ENCODE results near the gene CIDEB.
A peak's percentile ranks its signal among the peaks of the same experiment; 100 is the strongest.
"Not testable (repeated sequence)": the region's sequence is repeated elsewhere in the genome, so short reads cannot be mapped to it uniquely, and the experiment has no call there.

CIDEB gene, protein sequence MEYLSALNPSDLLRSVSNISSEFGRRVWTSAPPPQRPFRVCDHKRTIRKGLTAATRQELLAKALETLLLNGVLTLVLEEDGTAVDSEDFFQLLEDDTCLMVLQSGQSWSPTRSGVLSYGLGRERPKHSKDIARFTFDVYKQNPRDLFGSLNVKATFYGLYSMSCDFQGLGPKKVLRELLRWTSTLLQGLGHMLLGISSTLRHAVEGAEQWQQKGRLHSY

DNA sequence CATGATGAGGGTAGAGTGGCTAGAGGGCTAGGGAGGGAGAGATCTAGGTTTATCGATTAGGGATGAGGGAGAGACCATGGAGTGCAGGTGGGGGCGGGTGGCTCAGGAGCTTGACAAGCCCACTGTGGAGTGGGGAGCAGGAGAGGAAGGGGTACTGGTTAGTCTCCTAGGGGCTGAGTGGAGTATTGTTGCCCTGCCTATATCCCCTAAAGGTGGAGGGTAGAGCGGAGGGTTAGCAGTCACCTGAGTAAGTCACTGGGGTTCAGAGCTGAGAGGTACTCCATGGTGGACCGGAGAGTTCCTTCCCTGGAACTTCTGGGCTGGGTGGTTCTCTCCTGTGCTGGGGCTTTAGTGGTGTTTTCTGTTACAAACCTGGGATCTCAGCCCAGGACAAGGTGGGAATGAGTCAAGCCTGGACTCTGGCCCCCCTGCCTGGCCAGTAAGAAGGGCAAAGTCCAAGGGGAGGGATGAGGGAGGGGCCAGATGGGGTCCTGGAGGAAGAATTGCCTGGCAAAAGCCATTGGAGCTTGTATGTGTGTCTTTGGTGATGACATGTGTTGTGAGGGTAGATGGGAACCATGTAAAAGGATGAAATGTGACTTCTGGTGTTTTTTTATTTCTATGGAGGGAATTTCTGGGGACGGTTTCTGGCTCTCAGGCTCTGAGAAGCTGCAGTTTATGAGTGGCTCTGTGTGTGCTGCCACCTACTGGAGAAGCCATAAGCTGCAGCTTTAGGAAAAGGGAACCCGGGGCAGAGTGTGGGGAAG is at the start of gene CIDEB:
TSS of gene CIDEB (minus strand) at position 403 of the 767 bp plus-strand sequence. CDS start at position 284, 119 bp downstream.
- DNase-seq (ENCODE audit: low read depth in 3 of 3) = peak in 2 of 3 experiments; percentile 49 to 55

DNA sequence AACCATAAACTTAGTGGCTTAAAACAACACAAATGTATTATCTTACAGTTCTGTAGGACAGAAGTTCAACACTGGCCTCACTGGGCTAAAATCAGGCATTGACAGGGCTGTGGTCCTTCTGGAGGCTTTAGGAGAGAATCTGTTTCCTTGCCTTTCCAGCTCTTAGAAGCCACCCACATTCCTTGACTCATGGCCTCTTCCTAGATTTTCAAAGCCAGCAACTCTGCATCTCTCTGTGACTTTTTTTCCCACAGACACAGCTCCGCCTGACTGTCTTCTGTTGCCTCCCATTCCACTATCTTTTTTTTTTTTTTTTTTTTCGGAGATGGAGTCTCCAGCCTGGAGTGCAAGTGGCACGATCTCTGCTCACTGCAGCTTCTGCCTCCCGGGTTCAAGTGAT is 48.4 kb upstream of the CIDEB start:
- DNase-seq (ENCODE audit: low read depth in 3 of 3) = no peak

DNA sequence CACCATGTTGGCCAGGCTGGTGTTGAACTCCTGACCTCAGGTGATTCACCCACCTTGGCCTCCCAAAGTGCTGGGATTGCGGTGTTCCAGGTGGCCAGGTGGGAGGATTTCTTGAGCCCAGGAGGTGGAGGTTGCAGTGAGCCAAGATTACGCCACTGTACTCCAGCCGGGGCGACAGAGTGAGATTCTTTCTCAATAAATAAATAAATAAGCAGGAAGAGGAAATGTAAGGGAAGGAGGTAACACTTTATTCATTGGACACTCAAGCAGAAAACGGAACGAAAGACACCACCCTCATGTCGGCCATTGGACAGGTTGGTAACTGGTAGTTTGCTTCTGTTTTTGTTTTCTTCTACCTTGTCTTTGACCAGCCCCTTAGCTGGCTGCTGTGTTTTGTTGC is 47.2 kb upstream of the CIDEB start:
- DNase-seq (ENCODE audit: low read depth in 3 of 3) = no peak

DNA sequence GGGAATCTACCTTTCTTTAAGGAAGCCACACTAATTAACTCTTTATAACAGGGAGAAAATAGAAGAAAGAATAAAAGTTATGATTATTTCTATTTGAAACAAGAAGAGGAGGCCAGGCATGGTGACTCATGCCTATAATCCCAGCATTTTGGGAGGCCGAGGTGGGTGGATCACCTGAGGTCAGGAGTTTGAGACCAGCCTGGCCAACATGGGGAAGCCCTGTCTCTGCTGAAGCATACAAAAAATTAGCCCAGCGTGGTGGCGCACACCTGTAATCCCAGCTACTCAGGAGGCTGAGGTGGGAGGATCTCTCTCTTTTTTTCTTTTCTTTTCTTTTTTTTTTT is 46.7 kb upstream of the CIDEB start:
- DNase-seq (ENCODE audit: low read depth in 3 of 3) = not testable (repeated sequence)

DNA sequence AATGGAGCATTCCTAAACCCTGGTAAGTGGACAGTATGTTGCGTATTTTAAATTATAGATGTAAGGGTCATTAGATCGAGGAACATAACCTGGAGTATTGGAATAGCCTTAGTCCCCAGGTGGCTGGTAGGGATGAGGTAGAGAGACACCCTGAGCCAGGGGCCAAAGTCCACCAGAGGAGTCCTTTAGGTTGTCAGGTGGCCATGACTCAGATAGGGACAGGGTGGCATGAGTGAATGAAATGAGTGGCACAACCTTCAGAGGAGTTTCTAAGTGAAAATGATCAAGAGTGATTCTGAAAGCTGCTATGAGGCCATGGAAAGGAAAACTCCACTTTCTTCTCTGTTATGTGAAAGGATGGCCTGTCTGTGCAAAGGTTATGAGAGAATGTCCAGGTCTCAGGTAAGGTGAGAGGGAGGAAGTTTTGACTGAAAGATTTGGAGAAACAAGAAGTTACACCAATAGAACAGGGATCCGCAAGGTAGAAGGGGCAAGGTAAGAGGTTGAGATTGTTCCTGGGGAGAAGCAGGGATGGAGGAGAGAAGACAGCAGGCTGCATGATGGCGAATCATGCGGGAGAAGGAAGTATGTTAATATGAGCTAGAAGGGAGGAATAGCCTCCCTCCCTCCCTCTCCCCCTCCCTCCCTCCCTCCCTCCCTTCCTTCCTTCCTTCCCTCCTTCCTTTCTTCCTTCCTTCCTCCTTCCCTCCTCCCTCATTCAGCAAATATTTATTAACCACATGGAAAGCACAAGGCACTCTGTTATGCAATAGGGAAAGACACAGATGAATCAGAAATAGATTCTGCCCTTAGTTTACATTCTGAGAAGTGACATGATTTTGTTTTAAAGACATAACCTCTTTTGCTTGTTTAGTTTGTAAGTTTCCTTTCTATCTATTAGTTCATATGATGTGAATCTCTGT is 46.0 kb upstream of the CIDEB start:
- no peak for DNase-seq (ENCODE audit: low read depth in 3 of 3)

DNA sequence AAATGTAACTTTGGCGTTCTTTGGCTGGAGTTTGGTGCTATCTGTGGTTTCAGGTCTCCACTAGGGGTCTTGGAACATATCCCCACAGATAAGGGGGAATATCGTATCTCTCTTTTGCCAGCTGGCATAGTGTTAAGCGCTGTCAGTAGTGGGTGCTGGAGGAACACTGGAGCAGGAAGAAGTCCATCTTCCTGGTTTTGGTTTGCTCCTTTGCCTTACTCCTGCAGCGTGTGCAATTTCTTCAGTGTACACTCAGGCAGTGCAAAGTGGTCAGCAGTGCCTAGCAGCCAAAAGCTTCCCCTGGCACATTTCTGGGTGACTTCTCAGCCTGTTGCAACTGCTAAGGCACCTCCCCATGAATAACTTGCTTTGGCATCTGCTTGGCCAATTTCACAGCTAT is 43.7 kb upstream of the CIDEB start:
- no peak for DNase-seq (ENCODE audit: low read depth in 3 of 3)

DNA sequence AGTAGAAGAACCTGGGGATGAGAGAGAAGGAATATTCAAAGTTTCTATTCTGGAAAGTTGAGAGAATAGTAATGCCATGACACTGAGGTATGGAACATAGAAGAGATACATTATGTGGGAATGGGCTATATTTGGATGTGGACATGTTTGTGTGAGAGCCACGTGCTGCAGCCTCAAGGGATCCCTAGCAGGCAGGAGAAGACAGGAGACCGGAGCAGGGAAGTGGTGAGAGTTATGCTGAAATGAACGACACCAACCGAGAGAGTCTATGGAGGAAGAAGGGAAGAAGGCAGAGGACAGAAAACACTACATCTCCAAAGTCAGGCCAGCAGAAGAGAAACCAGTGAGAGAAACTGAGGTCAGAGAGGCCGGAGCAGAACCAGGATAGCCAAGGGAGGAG is 42.0 kb upstream of the CIDEB start:
- DNase-seq (ENCODE audit: low read depth in 3 of 3) = no peak

DNA sequence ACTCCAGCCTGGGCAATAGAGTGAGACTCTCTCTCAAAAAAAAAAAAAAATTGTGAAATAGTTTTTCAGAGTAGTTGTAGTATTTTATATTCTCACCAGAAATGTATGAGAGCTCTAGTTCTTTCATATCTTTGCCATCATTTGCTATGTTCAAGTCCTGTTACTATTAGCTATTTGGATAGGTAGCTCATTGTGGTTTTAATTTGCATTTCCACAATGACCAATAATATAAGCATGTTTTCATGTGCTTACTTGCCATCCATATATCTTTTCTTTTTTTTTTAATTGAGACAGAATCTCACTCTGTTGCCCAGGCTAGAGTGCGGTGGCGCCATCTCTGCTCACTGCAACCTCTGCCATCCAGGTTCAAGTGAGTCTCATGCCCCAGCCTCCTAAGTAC is 40.4 kb upstream of the CIDEB start:
- DNase-seq (ENCODE audit: low read depth in 3 of 3) = no peak

DNA sequence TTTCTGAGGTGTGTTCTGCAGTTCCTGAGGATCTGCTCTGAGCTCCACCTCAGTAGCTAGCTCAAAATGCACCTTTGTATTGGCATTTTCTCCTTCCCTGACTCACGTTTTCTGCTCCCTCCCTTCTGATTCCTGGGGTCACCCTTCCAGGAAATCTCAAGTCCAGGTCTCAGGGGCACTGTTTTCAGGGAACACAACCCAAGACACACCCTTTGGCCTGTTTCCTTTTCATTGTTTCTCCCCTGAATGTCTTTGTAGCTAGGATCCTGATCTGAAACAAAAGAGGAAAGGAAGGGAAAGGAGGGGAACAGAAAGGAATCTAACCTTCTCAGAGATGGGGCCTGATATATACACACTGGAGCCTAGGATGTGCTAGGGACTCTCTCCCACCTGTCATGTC is 39.4 kb upstream of the CIDEB start:
- DNase-seq (ENCODE audit: low read depth in 3 of 3) = no peak

DNA sequence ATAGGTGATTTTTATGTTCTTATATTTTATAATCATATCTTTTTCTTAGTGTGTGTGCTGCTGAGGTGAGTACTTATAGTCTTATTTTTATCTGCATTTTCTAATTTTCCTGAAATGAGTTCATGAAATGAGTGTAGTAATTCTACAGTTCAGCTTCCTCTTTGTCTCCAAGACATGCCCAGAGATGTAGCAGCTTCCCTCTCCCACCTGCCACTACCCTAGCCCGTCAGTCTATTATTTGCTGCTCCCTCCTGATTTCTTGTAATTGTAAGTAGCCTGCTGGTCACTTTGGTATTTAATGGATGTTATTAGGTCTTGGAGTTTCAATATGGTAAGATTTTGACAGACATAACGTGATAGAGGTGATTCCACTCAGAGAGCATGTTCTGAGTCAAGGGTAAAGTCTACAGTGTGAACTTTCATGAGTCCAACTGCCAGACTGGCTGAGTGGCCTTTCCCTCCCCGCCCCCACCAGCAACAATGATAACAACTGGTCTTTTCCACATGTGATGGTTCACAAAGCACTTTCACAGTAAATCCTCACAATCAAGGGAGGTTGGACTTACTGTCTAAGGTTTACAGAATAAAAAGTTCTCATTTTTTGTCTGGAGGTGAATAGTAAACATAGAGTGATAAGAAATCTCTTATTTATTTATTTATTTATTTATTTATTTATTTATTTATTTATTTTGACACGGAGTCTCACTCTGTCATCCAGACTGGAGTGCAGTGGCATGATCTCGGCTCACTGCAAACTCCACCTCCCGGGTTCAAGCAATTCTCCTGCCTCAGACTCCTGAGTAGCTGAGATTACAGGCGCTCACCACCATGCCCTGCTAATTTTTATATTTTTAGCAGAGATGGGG is 36.3 kb upstream of the CIDEB start:
- no peak for DNase-seq (ENCODE audit: low read depth in 3 of 3)

DNA sequence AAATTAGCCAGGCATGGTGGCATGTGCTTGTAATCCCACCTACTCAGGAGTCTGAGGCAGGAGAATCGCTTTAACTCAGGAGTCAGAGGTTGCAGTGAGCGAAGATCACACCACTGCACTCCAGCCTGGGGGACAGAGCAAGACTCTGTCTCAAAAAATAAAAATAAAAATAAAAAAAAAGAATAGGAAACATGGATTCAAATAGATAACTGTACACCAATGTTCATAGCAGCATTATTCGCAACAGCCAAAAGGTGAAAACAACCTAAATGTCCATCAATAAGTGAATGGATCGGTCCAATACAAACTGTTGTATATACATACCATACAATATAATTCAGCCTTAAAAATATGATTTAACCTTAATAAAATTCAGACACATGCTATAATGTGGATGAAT is 35.1 kb upstream of the CIDEB start:
- DNase-seq (ENCODE audit: low read depth in 3 of 3) = no peak

DNA sequence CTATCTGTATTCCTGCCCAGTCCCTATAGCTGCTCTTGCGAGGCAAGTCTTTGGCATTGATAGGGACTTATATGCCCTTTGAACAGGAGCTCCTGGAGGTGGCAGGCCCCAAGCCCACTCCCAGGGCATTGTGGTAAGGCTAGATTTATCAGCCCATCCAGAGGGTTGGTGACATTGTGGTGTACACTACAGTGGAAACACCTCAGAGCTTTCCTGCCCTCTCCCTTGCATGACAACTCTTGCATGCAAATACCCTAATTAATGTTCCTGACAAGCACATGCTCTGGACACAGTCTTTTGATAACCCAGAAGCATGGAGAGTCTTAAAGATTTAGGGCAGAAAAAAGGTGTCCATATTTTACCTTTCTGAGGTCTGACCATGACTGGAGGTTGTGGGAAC is 32.8 kb upstream of the CIDEB start:
- no peak for DNase-seq (ENCODE audit: low read depth in 3 of 3)

DNA sequence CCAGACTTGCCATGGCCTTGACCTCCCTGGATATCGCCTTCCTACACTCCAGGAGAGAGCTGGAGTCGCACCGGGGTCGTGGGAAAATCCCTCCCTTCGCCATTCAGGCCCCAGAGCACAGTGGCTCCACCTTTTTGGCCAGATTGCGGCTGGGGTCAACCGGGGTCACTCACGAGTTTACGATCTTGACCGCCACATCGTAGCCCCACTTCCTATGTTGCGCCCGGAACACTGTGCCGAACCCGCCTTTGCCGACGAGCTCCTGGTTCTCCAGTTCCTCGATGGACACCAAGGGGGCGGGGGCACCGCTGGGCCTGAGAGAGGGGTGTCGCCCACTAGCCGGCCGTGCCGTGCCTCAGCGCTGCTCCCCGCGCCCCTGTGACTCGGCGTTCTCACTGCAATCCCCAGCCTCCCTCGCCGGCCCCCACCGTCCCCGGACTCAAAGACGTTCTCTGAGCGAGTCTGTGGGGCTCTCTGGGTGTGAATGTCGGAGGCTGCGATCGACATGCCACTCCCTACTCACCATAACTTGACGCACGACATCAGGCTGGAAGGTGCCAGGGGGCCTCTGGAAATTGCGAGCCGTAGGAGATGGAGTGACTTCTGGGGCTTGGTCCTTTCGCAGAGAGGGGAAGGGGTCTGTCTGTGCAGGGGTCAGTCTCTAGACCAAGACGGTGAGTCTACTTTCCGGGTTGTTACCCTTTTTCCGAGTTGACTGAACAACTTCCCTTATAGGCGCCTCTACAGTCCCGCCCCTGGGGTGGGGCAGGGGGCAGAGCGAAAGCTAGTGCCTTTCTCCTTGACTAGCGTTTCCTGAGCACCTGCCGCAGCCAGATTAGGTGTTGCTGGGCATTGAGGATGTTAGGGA is 31.7 kb upstream of the CIDEB start, which contains the start of gene RIPK3:
TSS of gene RIPK3 (minus strand) at position 708 of the 868 bp plus-strand sequence. CDS start at position 543, 165 bp downstream.
- peak; percentile 33 to 68 (median 36) for DNase-seq (ENCODE audit: low read depth in 3 of 3)

DNA sequence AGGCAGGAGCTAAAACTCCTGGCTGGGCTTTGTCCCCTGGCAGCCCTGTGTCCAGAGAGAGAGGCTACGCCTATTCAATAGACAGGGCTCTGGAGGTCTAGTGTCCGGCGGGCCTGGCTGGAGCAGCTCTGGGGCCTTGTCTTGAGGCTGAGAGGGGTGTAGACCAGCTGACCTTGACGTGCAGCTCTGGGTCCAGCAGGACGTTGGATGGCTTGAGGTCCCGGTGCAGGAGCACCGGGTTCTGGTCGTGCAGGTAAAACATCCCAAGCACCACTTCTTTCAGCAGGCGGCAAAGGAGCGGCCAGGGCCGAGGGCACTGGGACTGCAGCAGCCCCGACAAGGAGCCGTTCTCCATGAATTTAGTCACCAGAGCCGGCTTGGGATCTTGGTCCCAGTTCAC is 31.1 kb upstream of the CIDEB start:
- DNase-seq (ENCODE audit: low read depth in 3 of 3) = no peak

DNA sequence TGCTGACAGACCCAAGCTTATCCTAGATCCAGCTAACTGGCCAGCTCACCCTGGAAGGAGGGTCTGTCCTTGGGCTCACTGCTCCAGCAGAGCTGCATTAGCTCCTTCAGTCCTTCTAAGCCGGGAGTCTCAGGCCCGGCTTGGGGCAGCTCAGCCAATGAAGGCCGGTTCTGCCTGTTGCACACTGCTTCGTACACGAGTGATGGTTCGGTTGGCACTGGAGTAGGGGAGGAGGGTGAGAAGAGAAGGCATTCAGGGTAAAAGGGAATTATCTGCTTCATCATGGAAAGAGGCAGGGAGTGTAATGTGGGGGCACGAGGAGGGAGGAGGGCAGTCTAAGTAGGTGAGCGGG is 30.0 kb upstream of the CIDEB start:
- DNase-seq (ENCODE audit: low read depth in 3 of 3) = no peak

DNA sequence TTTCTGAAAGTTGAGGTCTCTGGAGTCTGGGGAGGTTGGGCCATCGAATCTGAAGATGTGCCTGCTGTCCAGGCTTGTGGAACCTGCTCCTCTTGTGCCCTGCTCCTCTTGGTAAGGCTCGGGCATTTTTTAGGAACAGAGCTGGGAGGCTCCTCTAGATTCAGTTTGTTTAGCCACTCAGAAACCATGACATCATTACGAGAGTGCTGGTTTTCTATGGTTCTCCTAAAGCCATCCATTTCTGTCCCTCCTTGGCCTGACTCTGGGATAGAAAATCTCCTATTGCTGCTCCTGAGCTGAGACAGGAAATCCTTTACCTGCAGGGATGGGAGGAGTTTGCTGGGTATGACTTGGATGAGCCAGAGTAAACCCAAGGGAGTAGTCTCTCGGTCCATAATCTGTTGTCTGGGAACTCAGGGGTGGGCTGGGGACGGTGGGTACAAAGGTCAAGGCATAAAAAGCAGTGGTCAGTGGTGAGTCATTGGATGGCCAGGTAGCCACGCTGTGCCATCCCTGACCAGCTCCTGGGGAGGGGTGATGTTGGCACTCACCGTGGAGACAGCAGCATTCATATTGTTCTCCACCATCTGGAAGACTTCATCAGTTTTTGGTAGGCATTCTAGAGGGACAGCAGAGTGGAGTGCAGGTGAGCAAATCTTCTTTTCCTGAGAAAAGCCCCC is 29.5 kb upstream of the CIDEB start:
- DNase-seq (ENCODE audit: low read depth in 3 of 3) = no peak

DNA sequence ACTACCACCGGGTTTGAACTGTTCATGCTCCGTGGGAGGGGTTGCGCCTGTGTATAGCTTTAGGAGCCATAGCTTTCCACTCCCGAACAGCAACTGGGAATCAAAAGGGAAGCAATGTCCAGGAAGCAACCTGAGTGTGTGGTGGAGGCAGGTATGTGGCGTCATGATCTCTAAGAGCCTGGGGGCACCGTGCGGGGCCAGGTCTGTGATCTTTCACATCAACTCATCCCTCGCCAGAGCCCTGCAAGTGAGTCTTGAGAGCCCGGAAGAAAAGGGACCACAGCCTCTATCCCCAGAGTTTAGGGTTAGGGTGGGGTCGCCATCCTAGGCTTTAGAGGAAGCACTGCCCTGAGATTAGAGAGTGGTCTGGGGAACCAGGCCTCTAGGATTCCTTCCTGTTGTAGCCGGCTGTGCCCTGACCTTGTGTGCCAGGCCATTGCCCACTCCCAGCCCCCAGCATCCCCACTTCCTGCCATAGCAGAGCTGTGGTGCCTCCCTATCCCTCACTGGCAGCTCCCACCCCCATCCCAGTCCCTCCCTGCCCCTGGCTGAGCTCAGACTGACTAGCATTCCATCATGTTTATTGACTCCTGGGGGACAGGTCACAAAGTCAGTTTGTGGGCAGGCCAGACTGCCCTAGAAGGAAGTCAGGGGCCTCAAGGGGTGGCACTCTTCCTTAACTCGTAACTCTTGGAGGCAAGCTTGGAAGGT is 27.8 kb upstream of the CIDEB start:
- no peak for DNase-seq (ENCODE audit: low read depth in 3 of 3)

DNA sequence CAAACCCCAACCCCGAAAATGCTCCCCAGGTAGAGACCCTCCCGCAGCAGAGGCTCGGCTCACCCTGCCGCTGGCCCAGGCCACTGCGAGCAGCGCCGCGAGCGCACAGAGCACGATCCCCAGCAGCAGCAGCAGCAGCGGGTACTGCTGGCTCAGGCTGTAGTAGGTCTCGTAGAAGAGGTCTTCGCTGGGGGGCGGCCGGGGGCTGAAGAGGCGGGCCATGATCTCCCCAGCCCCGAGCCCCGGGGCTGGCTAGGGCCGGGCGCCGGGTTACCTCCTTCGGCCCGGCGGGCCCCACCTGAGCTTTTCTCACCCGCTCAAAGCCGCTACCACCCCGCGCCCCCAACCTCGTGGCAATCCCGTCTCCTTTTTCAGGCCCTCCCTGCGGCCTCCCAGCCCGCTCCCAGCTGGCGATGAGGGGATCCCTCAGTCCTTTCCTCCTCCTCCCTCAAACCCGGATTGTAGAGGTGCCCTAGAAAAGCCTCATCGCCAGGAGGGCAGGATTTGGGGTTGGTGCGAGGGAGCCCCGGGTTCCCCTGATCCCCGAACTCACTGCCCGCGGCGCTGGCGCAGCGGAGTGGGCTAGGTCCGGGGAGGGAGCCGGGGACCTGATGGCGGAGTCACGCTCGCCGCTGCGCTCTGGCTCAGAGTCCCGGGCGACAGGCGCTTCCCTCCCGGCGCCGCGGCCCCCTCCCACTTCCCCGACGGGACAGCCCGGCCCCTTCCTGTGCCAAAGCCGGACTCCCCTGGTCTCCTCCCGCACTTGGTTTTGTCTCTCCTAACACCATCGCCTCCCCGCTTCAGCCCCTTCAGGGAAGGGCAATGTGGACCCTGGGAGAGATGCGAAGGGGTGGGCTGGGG is 26.9 kb upstream of the CIDEB start, which contains the start of gene ADCY4:
TSS of gene ADCY4 (minus strand) at position 641 of the 861 bp plus-strand sequence. CDS start at position 222, 419 bp downstream.
- no peak for DNase-seq (ENCODE audit: low read depth in 3 of 3)
